NCI-H1930 (cell line): ENCODE measurements around the gene SFRP2.

Experiments
- DNase-seq, 2 experiments: peaks; one replicate each; lab custom pipeline; 2025; lab: John Stamatoyannopoulos, UW

SFRP2 gene

DNA sequence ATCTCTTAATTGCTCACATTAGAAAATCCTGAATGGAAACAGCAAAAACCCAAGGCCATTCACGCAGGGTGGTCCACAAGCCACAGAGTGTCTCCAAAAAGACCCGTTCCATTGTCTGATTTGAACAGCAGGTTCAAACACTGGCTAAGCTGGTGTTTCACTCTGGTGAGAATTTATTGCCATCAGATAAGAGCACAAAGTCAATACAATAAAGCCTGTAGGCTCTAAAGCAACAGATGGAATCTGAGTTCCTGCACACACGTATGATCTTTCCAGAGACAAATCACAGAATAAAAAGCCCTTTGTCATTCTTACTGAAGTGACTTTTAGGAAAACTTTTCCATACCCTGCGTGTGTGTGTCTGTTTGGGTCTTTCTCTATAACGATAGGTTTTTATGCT lies 5.1 kb upstream of the SFRP2 start:
- no peak for DNase-seq

- DNase-seq, result no peak
These were observed 3.9 kb upstream of the SFRP2 start for GRCh38 chr4:153792618-153793247.

DNA sequence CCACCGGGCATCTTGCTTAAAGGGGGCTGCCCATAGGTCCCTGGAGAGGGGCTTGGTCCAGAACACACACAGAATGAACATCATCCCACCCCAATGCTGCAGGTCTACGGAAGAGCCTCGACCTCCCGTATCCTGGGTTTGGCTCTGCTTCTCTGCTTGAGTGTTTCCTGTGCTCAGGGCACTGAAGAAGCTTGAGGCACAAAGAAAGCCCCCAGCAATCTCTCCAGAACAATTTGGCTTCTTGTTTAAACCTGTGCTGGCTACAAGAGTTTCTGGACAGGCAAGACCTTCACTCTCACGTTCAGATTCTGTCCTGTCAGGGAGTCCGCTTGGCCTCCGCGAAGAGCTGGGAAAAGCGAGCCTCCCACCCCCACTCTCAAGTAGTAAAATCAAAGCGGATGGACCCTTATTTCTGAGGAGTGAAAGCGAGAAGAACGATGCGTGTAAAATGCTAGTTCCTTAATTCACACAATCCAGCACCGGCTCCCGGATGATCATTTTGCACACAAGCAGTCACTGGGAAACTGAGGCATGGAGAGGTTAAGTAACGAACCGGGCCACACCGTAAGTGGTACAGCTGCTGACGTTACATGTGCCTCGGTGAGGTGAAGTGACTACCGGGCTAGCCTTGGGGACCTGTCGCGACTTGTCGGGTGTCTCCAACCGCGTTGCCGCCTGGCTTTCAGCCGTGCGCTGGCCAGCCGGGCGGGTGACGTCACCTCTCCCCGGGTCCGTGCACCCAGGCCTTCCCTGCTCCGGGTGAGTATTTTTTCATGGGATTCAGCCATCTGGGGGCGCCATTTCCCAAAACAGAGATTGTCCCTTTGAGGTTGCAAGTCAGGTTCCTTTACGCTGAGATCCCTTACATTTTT lies 3.1 kb upstream of the SFRP2 start:
- DNase-seq, result peak; percentile 11 to 61

GRCh38 chr4:153790962-153791551 lies 2.2 kb upstream of the SFRP2 start:
- DNase-seq, result no peak

DNA sequence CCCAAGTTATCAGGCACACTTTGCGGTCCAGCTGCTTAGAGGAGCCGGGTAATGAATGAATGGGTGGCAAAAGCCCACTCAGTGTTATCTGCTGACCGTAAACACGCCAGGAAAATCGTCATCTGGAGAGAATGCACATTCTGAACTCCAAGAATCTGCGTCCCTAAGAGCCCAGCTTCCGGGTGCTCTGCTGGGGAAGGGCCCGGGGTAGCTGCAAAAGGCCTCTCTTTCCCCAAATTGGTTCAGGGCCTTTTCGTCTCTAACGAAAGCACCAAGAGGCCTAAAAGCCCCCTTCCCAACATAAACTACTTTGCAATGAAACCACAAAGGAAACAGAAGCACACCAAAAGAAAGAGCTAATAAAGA lies 1.6 kb upstream of the SFRP2 start:
- DNase-seq, result no peak

DNA sequence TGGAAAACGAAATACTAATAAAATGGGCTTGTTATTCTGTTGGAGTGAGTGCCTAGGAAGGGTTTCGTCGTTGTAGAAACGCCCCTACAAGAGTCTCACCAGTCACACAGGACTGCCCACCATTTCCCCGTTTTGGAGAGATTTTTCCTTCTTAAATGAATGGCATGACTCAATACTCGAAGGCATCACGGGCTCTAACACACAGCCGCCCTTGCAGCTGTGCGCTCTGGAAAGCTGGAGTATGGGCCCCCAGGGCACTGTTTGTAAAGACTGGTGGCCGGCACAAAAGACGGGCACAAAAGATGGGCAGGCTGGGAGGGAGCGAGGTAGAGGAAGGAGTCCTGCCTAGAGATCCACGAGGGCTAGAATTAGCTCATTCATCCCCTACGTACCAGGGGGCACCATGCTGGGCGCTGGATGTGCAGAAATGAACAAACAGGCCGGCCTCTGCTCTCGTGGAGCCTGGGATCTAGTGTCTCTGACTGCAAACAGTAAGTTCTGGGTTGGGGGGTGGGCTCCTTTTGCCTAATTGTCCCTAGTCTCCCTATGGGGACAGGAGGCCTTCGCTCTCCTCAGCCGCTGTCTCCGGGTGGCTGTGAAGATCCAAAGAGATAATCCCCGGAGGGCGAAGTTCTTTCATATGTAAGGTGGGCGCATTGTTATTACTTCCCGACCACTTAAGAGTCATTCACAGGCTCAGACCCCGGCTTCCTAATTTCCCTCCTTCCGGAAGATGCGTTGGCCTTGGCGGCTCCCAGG lies 1.0 kb upstream of the SFRP2 start:
- DNase-seq, result no peak

GRCh38 chr4:153788051-153788412 lies 851 bp downstream of the SFRP2 start:
- no peak for DNase-seq

DNA sequence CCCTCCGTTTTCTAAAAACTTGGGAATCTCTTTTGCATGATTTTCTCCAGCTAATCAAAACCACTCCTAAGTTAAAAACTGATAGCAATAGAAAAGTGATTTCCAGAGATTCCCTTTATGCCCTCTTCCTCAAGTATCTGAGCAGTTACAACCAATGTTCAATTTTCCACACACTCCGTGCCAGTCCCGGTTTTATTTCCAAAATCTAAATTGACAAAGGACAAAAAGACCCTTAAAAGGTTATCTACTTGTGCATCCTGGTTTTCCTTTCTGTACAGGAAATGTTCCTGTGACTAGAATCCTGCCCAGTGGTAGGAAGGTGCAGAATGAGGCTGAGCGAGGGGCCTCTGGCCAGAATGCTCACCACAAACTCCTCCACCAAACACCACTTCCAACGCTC lies 1.3 kb downstream of the SFRP2 start:
- DNase-seq, result no peak

DNA sequence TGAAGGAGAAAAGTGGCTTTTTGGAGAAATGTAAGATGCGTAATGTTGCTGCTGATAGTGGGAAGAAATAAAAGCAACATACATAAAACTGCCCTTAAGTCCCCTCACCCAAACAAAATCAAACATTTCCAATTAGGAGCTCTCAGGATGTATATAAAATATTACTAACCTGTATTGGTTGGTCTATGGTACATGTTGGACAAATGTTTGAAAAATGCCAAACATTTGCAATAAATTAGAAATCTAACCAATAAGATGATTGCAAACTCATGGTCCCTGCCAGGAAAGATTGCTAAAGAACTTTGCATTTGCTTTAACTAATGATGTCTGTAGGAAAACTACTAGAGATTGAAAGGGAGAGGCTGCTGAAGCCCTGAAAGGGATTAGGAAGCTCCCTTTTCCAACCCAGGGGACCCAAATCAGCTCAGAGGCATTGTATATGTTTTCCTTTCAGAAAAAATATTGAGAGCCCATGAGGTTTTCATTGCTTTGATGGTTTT lies 1.8 kb downstream of the SFRP2 start:
- no peak for DNase-seq

DNA sequence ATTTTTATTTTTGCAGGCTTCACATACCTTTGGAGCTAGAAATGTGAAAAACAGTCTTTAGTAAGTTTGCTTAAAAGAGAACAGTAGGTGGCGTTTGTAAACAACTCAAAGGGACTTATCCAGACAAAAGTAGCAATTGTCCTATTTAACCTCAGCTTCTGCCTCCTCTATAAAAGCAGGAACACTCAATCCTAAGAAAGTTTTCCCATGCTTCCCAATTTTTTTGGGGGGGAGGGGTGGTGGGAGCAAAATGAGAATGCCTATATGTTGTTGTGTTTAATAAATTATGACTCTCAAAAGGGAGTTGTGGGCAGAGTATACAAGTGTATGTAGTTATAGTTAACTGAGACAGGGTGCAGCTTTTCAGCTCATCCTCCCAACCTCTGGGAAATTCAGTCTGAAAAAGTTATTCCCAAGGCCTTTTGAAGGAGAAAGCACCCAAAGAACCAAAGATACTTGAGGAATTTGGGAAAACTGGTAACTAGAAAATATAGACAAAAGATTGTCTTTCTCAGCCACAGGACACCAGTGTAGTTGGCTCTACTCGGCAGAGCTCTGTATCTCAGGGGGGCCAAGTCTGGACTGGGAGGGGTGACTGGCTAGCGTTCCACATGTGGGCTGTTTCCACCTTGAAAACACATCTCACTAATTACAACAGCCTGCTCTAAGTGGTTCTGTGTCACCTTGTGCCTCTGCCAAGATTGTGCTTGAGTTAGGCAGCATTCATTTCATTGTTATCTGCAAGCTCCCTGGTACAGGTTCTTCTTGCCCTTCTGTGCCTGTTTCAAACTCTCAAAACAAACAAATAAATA lies 2.8 kb downstream of the SFRP2 start:
- no peak for DNase-seq

- DNase-seq, result no peak
These were observed 4.7 kb downstream of the SFRP2 start for GRCh38 chr4:153784166-153784699.

DNA sequence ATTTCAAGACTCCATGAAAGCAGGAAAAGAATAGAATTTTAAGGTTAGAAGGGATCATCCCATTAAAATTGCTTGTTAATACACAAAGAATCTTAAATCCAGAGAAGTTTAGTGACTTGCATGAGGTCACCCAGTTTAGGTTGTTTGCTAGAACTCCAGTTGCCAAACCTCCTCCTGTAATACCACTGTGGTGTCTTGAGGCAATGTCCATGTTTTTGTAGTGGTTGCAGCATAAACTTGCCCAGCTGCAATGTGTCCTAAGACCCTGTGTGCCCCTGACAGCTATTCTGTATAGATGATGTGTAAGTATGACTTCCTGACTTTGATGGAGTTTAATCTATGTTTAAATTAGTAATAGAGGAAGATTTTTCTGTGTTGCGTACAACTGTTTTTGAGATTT lies 6.3 kb downstream of the SFRP2 start:
- DNase-seq, result no peak

- DNase-seq, result no peak
These were observed 7.0 kb downstream of the SFRP2 start for GRCh38 chr4:153781717-153782416.

DNA sequence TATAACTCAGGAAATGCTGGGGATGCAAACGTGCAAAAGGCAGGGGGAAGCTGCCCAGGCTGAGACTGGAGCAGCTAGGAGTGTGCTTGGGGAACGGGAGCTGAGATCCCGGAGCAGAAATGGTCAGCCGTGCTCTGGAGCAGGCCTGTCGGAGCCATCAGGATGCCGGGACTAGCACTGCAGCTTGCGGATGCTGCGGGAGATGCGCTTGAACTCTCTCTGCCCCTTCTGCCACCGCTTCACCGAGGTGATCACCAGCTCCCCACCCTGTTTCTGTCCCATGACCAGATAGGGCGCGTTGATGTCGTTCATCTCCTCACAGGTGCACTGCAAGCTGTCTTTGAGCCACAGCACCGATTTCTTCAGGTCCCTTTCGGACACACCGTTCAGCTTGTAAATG lies 7.6 kb downstream of the SFRP2 start:
- no peak for DNase-seq

DNA sequence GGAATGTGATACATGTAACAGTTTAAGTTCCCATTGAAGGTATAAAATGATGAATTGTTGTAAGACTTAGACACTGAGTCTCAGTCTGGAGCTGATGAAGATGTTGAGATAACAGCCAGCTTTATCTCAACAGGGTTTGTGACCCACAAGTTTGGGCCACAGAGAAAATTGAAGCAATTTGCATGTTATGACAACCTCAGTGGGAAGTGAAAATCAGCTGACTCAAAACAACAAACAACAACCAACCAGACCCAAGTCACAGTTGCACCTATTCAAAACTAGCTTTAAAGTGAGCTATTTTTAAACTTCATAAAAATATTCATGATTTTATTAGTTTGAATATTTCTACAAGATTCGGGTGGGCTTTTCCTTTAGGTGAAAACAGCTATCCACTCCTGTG lies 8.0 kb downstream of the SFRP2 start:
- DNase-seq, result no peak

DNA sequence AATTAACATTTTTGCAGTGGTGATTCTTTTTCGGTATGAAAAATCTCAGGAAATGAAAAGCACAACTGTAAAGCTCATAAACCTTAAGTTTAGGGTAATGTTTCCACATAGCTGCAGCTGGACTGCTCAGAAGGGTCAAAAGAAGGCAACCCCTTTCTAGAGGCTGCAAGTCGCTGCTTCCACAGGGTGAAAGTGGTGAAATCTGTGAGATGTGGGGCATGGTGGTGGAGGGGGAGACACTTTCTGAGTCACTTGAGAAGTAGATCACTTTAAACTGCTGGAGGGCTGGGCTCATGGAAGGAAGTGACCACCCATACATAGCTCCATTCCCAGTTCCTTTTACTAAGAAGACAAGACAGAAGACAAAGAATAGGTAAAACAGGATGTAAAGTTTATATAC lies 8.7 kb downstream of the SFRP2 start:
- DNase-seq, result no peak

GRCh38 chr4:153778383-153778782 lies 10.5 kb downstream of the SFRP2 start:
- DNase-seq, result no peak

GRCh38 chr4:153777421-153777820 lies 11.5 kb downstream of the SFRP2 start:
- no peak for DNase-seq

- no peak for DNase-seq
These were observed 12.3 kb downstream of the SFRP2 start for GRCh38 chr4:153776601-153777000.

DNA sequence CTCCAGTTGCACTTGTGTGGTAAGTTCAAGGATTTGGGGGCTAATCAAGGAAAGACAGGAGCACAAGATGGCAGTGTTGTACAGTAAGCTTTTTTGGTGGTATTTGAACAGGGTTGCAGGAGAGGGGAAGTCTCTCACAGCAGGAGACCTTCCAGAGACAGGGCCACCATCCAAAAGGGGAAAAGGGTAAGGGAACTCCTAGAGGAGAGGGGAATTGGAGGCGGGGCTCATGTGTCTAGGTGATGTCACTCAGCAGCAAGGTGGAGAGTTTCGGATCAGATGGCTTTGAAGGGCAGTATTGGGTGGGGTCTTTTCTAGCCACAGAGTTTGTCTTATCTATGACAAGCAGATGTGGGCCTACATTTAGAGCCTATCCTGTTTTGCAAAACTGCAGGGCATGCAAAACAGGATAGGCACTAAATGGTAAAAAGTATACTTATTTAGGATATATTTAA lies 15.6 kb downstream of the SFRP2 start:
- no peak for DNase-seq

DNA sequence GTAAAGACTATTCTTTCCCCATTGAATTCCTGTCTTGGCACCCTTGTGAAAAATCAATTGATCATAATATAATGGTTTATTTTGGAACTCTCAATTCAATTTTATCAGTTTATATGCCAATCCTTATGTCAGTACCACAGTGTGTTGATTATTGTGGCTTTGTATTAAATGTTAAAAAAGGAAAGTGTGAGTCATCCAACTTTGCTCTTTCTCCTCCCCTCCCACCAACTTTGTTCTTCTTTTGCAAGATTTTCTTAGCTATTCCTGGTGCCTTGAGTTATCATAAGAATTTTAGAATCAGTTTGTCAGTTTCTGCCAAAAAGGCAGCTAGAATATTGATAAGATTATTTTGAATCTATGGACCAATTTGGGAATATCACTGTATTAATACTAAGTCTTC lies 17.8 kb downstream of the SFRP2 start:
- no peak for DNase-seq
